Prostate gland (tissue), 2 donors: ENCODE data around the gene URB2. TPM values are rescaled to one million over a fixed set of nuclear protein-coding genes. Genes with fewer than 3 reads are reported as not detected.

Source experiments
- DNase-seq: peaks from one replicate; pipeline ENCODE4 v3.0.0-alpha.2; 2019; ENCODE audit warnings: low spot score
- H3K27ac ChIP-seq, 2 donors: fragments of 200-600 bp; sonication (generic); 2 replicates each; pipeline ENCODE4 v1.5.1; 2017 to 2019
- H3K27me3 ChIP-seq: fragments of 200-600 bp; sonication (generic); replicated peaks from 2 replicates; pipeline ENCODE4 v1.5.1; 2019; ENCODE audit not compliant: insufficient read depth
- H3K36me3 ChIP-seq, 2 donors: fragments of 200-600 bp; sonication (generic); 1 replicate in 1 of 2; 2 replicates in 1 of 2; pipeline versions ENCODE4 v1.5.1 to v1.8.1; 2017 to 2019
- H3K4me1 ChIP-seq: fragments of 200-600 bp; sonication (generic); replicated peaks from 2 replicates; pipeline ENCODE4 v1.5.1; 2019
- H3K4me3 ChIP-seq, 2 donors: fragments of 200-600 bp; sonication (generic); 2 replicates each; pipeline ENCODE4 v1.5.1; 2017 to 2019
- H3K9me3 ChIP-seq: fragments of 200-600 bp; sonication (generic); 2 replicates; pipeline ENCODE4 v1.5.1; 2017
- CTCF ChIP-seq, 4 experiments: fragments of 200-600 bp in 2 of 4; fragments of 450-650 bp in 2 of 4; sonication (generic) in 2 of 4; IDR thresholded peaks; 1 replicate in 3 of 4; 2 replicates in 1 of 4; pipeline ENCODE4 v1.5.1; 2016 to 2019; ENCODE audit warnings: antibody characterized with exemption in 4 of 4, mild to moderate bottlenecking in 2 of 4, moderate library complexity in 2 of 4
- POLR2A ChIP-seq: fragments of 450-650 bp; IDR thresholded peaks from one replicate; pipeline ENCODE4 v1.6.1; 2016; ENCODE audit warnings: antibody characterized with exemption, mild to moderate bottlenecking
- POLR2AphosphoS5 ChIP-seq: sonication (generic); formaldehyde crosslinking; IDR thresholded peaks from one replicate; pipeline ENCODE4 v1.6.1; 2017; ENCODE audit warnings: antibody characterized with exemption
- WGBS: methylation state at CpG from one replicate; pipeline ENCODE4 v1.1.5; 2018; 5-methylcytosine and 5-hydroxymethylcytosine counted together
- intact Hi-C: fragments of 100-400 bp; cut with DNase I; formaldehyde crosslinking; loops from one replicate; pipeline ENCODE4 v1.14.2; 2022
- total RNA-seq, 2 donors: library from RNA; depleted of rRNA; stranded (reverse); fragments of >200 nt; gene quantifications; one replicate each; pipeline ENCODE4 v1.1.0, GENCODE V29; 2016

The URB2 gene
- total RNA-seq, 2 donors from 2014 or later: 5.6 to 11.9 TPM

GRCh38 chr1:229614701-229615100 is 11.3 kb upstream of the URB2 start:
- TF ChIP-seq POLR2A: no peak
- no peak for TF ChIP-seq POLR2AphosphoS5
- no peaks in the 10 kb centered on the region for H3K27me3 ChIP-seq
- no peaks in the 10 kb centered on the region for H3K4me1 ChIP-seq
- no peak overlapping the region for H3K4me3 ChIP-seq
- 71% methylated on average over 2 of the region's 2 CpGs for WGBS
- peaks cover 0 to 17% of the 10 kb centered on the region in 2 donors for H3K36me3 ChIP-seq
- no peak for DNase-seq
- intact Hi-C loops: no loop called here
- H3K27ac ChIP-seq: no peak overlapping the region
- no peaks in the 10 kb centered on the region for H3K9me3 ChIP-seq

- H3K4me3 ChIP-seq: no peak overlapping the region
- WGBS: 85% methylated on average over 11 of the region's 11 CpGs
- intact Hi-C loops: no loop called here
- DNase-seq: no peak
- TF ChIP-seq POLR2A: no peak
- TF ChIP-seq CTCF (IDR thresholded peaks at IDR 0.05): no peak
- no peak for TF ChIP-seq POLR2AphosphoS5
- no peak overlapping the region for H3K27ac ChIP-seq
- no peaks in the 10 kb centered on the region for H3K27me3 ChIP-seq
- no peaks in the 10 kb centered on the region for H3K9me3 ChIP-seq
- H3K36me3 ChIP-seq: peaks cover 0 to 5% of the 10 kb centered on the region in 2 donors
- no peaks in the 10 kb centered on the region for H3K4me1 ChIP-seq
Measured at GRCh38 chr1:229617351-229618100, 8.5 kb upstream of the URB2 start.

GRCh38 chr1:229619002-229619401 is 7.0 kb upstream of the URB2 start:
- Histone ChIP-seq H3K4me1 (no peaks in the 10 kb centered on the region), H3K9me3 (no peaks in the 10 kb centered on the region), H3K4me3 (no peak overlapping the region), H3K36me3 (no peaks in the 10 kb centered on the region), H3K27ac (no peak overlapping the region), H3K27me3 (no peaks in the 10 kb centered on the region)
- TF ChIP-seq POLR2A: no peak
- no peak for TF ChIP-seq POLR2AphosphoS5
- TF ChIP-seq CTCF (IDR thresholded peaks at IDR 0.05): no peak
- no peak for DNase-seq
- intact Hi-C loops: no loop called here

GRCh38 chr1:229619614-229620013 is 6.4 kb upstream of the URB2 start:
- no peak for DNase-seq
- Histone ChIP-seq H3K27ac (no peak overlapping the region), H3K4me1 (peaks cover 2% of the 10 kb centered on the region), H3K4me3 (no peak overlapping the region), H3K36me3 (no peaks in the 10 kb centered on the region), H3K9me3 (no peaks in the 10 kb centered on the region), H3K27me3 (no peaks in the 10 kb centered on the region)
- intact Hi-C loops: no loop called here
- TF ChIP-seq POLR2AphosphoS5: no peak
- TF ChIP-seq CTCF (IDR thresholded peaks at IDR 0.05): no peak
- TF ChIP-seq POLR2A: no peak
- WGBS: 91% methylated on average over 5 of the region's 5 CpGs

GRCh38 chr1:229620876-229621275 is 5.2 kb upstream of the URB2 start:
- Histone ChIP-seq H3K36me3 (no peaks in the 10 kb centered on the region), H3K4me3 (no peak overlapping the region), H3K27me3 (no peaks in the 10 kb centered on the region), H3K9me3 (no peaks in the 10 kb centered on the region), H3K27ac (no peak overlapping the region), H3K4me1 (peaks cover 4% of the 10 kb centered on the region)
- no peak for DNase-seq
- 85% methylated on average over 3 of the region's 3 CpGs for WGBS
- TF ChIP-seq CTCF (IDR thresholded peaks at IDR 0.05) (no peak), POLR2AphosphoS5 (no peak), POLR2A (no peak)
- intact Hi-C loops: no loop called here
